ENCODE data around the gene ASB18. TPM values are rescaled to one million over a fixed set of nuclear protein-coding genes. Genes with fewer than 3 reads are reported as not detected.

The ASB18 gene, protein sequence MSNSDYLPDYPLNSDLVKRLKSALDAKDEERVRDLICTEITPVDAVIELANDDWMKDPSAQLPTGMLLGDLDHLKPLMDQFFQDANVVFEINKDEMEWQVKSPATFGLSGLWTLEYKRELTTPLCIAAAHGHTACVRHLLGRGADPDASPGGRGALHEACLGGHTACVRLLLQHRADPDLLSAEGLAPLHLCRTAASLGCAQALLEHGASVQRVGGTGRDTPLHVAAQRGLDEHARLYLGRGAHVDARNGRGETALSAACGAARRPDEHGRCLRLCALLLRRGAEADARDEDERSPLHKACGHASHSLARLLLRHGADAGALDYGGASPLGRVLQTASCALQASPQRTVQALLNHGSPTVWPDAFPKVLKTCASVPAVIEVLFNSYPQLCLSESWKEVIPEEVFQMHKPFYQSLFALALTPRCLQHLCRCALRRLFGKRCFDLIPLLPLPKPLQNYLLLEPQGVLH
- total RNA-seq (not detected), polyA plus RNA-seq (not detected)

DNA sequence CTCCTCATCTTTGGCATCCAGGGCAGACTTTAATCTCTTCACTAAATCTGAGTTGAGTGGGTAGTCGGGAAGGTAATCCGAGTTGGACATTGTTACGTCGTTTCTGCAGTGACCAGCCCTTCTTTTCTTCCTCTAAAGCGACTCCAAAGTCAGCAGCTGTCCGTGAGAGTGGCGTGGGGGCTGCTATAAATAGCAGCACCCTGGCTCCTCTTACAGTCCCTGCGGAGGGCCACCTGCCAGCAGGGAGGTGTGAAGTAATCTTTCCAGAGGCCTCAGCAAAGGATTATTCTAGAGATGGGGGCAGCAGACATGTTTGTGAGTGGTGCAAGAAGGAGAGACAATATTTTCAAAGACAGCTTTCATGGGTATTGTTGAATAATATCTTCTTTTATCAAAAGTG is at the start of gene ASB18:
ASB18 (minus strand) TSS at position 151 of the 400 bp plus-strand sequence; CDS start at position 90, 61 bp downstream.
- no peak within 1 kb of the TSS for H3K27ac Mint-ChIP-seq
- H3K9me3 ChIP-seq (ENCODE audit: low read length) = no peaks in the 10 kb centered on the region
- H3K36me3 Mint-ChIP-seq = no peaks in the 10 kb centered on the region
- H3K4me3 ChIP-seq (ENCODE audit: low read length) = no peak within 1 kb of the TSS
- ChIA-PET CTCF (no interaction called here), POLR2A (no interaction called here)
- DNase-seq = no peak
- peaks cover 25 to 28% of the 10 kb centered on the region in 2 donors for H3K27me3 Mint-ChIP-seq
- no peaks in the 10 kb centered on the region for H3K4me1 Mint-ChIP-seq
- H3K9me3 Mint-ChIP-seq = peaks cover 0 to 9% (median 5%) of the 10 kb centered on the region in 5 donors
- no peaks in the 10 kb centered on the region for H3K4me1 ChIP-seq (ENCODE audit: insufficient read depth, low read length)
- H3K4me3 Mint-ChIP-seq = no peak within 1 kb of the TSS
- H3K36me3 ChIP-seq (ENCODE audit: insufficient read depth, low read length) = no peaks in the 10 kb centered on the region
- no peak within 1 kb of the TSS for H3K27ac ChIP-seq (ENCODE audit: low read depth, low read length)
- H3K27me3 ChIP-seq (ENCODE audit: insufficient read depth, low read length, poor library complexity, severe bottlenecking) = no peaks in the 10 kb centered on the region

- H3K9me3 ChIP-seq (ENCODE audit: low read length) = no peaks in the 10 kb centered on the region
- no peak overlapping the region for H3K27ac ChIP-seq (ENCODE audit: low read depth, low read length)
- H3K4me1 ChIP-seq (ENCODE audit: insufficient read depth, low read length) = no peaks in the 10 kb centered on the region
- no peak overlapping the region for H3K4me3 ChIP-seq (ENCODE audit: low read length)
- no peak for DNase-seq
- POLR2A ChIA-PET = no interaction called here
- H3K27me3 Mint-ChIP-seq = peaks cover 6 to 29% of the 10 kb centered on the region in 2 donors
- CTCF ChIA-PET = no interaction called here
- H3K27me3 ChIP-seq (ENCODE audit: insufficient read depth, low read length, poor library complexity, severe bottlenecking) = no peaks in the 10 kb centered on the region
- no peaks in the 10 kb centered on the region for H3K36me3 Mint-ChIP-seq
- peaks cover 0 to 8% (median 5%) of the 10 kb centered on the region in 5 donors for H3K9me3 Mint-ChIP-seq
- no peak overlapping the region for H3K27ac Mint-ChIP-seq
- H3K4me3 Mint-ChIP-seq = no peak overlapping the region
- no peaks in the 10 kb centered on the region for H3K4me1 Mint-ChIP-seq
- H3K36me3 ChIP-seq (ENCODE audit: insufficient read depth, low read length) = no peaks in the 10 kb centered on the region
Measured at GRCh38 chr2:236311286-236311685, 47.1 kb upstream of the ASB18 start.

GRCh38 chr2:236309669-236310029 is 45.4 kb upstream of the ASB18 start:
- peaks cover 3 to 25% of the 10 kb centered on the region in 2 donors for H3K27me3 Mint-ChIP-seq
- CTCF ChIA-PET = no interaction called here
- H3K4me1 ChIP-seq (ENCODE audit: insufficient read depth, low read length) = no peaks in the 10 kb centered on the region

DNA sequence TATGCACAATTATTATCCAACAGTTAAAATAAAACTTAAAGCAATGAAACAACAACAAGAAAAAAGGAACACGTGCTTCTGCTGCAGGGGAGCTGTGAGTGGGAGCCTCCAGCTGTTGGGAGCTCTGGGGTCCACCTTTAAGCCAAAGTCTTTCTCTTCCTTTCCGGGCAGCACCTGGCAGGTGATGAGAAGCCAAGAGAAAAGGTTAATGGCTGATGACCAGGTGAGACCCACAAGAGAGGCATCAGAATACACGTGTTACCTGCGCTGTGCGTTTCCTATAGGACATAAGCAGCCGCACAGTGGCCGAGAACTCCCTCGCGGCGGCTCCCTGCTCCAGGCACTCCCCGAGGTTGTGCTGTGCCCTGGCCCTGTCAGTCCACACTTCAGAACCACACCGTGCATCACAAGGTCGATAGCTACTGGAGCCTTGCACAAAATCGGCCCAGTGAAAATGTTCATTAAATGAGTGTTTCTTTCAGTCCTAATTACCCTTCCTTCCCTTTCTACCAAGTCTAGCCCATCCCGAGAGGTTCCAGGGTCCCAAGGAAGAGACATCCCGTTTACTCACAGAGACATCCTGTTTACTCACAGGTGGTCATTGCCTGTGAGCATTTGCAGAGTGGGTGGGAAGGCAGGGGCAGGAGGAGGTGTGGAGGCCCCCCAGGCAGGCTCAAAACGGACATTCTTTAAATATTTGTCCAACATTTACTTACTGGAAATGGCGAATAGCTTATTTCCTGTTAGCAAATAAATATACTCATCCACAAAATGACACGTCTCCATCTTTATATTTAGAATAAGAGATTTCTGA is 44.9 kb upstream of the ASB18 start:
- H3K9me3 ChIP-seq (ENCODE audit: low read length) = no peaks in the 10 kb centered on the region
- Mint-ChIP-seq H3K27ac (no peak overlapping the region), H3K4me1 (no peaks in the 10 kb centered on the region), H3K27me3 (peaks cover 3 to 23% of the 10 kb centered on the region in 2 donors), H3K36me3 (no peaks in the 10 kb centered on the region), H3K4me3 (no peak overlapping the region), H3K9me3 (peaks cover 0 to 8% (median 5%) of the 10 kb centered on the region in 5 donors)
- CTCF ChIA-PET = no interaction called here
- POLR2A ChIA-PET = no interaction called here
- DNase-seq = no peak
- H3K4me1 ChIP-seq (ENCODE audit: insufficient read depth, low read length) = no peaks in the 10 kb centered on the region
- no peaks in the 10 kb centered on the region for H3K36me3 ChIP-seq (ENCODE audit: insufficient read depth, low read length)
- H3K27me3 ChIP-seq (ENCODE audit: insufficient read depth, low read length, poor library complexity, severe bottlenecking) = no peaks in the 10 kb centered on the region
- no peak overlapping the region for H3K4me3 ChIP-seq (ENCODE audit: low read length)
- H3K27ac ChIP-seq (ENCODE audit: low read depth, low read length) = no peak overlapping the region

More at GRCh38 chr2:236309669-236310029, 45.4 kb upstream of the ASB18 start:
- no peak overlapping the region for H3K4me3 ChIP-seq (ENCODE audit: low read length)
- no peak overlapping the region for H3K4me3 Mint-ChIP-seq
- H3K4me1 Mint-ChIP-seq = no peaks in the 10 kb centered on the region
- no peak overlapping the region for H3K27ac Mint-ChIP-seq
- DNase-seq = no peak
- POLR2A ChIA-PET = no interaction called here
- no peak overlapping the region for H3K27ac ChIP-seq (ENCODE audit: low read depth, low read length)
- no peaks in the 10 kb centered on the region for H3K27me3 ChIP-seq (ENCODE audit: insufficient read depth, low read length, poor library complexity, severe bottlenecking)
- no peaks in the 10 kb centered on the region for H3K9me3 ChIP-seq (ENCODE audit: low read length)
- no peaks in the 10 kb centered on the region for H3K36me3 ChIP-seq (ENCODE audit: insufficient read depth, low read length)
- H3K36me3 Mint-ChIP-seq = no peaks in the 10 kb centered on the region
- peaks cover 0 to 8% (median 5%) of the 10 kb centered on the region in 5 donors for H3K9me3 Mint-ChIP-seq

DNA sequence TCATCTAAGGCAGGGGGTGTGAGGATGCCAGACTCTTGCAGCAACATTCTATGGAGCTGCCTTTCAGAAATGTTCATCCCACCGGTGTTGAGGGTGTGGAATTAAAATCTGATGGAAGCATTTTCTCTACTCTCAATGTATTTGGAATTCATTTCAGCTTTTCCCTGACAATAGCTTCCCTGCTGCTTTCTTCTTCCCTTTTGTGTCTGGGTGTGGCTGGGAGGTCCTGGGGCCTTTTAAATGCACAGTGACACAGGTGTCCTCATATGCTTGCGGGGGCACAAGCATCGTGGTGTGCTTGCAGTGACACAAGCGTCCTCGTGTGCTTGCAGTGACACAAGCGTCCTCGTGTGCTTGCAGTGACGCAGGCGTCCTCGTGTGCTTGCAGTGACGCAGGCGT is 43.4 kb upstream of the ASB18 start:
- ChIA-PET CTCF (no interaction called here), POLR2A (no interaction called here)
- Histone ChIP-seq H3K4me3 (ENCODE audit: low read length) (no peak overlapping the region), H3K9me3 (ENCODE audit: low read length) (no peaks in the 10 kb centered on the region), H3K36me3 (ENCODE audit: insufficient read depth, low read length) (no peaks in the 10 kb centered on the region), H3K27me3 (ENCODE audit: insufficient read depth, low read length, poor library complexity, severe bottlenecking) (no peaks in the 10 kb centered on the region), H3K4me1 (ENCODE audit: insufficient read depth, low read length) (no peaks in the 10 kb centered on the region), H3K27ac (ENCODE audit: low read depth, low read length) (no peak overlapping the region)
- Mint-ChIP-seq H3K36me3 (no peaks in the 10 kb centered on the region), H3K27ac (no peak overlapping the region), H3K4me1 (no peaks in the 10 kb centered on the region), H3K9me3 (peaks cover 0 to 5% (median 3%) of the 10 kb centered on the region in 5 donors), H3K4me3 (no peak overlapping the region), H3K27me3 (peaks cover 4 to 19% of the 10 kb centered on the region in 2 donors)
- DNase-seq = no peak

DNA sequence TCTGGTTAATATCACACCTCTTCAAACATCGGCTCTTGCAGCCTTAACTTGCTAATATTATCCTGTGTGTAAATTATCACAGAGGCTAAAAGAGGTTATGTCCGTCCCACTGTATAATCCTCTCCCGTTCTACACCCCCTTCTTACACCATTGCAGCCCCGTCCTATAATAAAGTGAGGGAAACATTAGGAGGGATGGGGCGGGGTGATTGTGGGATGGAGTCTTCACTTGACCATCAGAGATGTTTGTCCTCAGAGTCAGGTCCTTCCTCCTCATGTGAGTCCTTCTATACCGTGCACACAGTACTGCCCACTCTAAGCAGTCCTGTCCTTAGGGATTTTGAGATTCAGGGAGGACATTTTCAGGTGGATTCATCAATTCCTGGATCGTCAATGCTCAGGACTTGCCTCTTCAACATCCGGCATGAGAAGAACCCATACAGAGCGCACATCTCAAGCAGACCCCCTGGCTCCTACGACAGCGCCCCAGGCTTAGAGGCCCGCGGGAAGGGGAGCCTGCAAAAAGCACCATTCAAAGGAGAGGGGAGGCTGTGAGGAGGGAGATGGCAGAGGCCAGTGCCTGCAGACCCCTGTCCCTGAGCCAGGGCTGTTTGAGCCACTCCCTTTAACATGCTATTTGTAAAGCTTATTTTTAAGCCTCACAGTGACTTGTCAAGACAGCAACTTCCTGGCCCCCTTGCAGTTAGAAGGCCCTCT is 42.8 kb upstream of the ASB18 start:
- H3K27me3 Mint-ChIP-seq = peaks cover 7 to 19% of the 10 kb centered on the region in 2 donors
- no peaks in the 10 kb centered on the region for H3K27me3 ChIP-seq (ENCODE audit: insufficient read depth, low read length, poor library complexity, severe bottlenecking)
- no peaks in the 10 kb centered on the region for H3K36me3 Mint-ChIP-seq
- H3K9me3 Mint-ChIP-seq = peaks cover 0 to 3% (median 0%) of the 10 kb centered on the region in 5 donors
- CTCF ChIA-PET = no interaction called here
- no peak overlapping the region for H3K4me3 ChIP-seq (ENCODE audit: low read length)
- no peaks in the 10 kb centered on the region for H3K4me1 Mint-ChIP-seq
- no peaks in the 10 kb centered on the region for H3K36me3 ChIP-seq (ENCODE audit: insufficient read depth, low read length)
- H3K4me1 ChIP-seq (ENCODE audit: insufficient read depth, low read length) = no peaks in the 10 kb centered on the region
- no peak for DNase-seq
- H3K27ac ChIP-seq (ENCODE audit: low read depth, low read length) = no peak overlapping the region
- H3K9me3 ChIP-seq (ENCODE audit: low read length) = no peaks in the 10 kb centered on the region
- peak overlapping the region in 1 of 7 donors; percentile 20 for H3K4me3 Mint-ChIP-seq
- POLR2A ChIA-PET = no interaction called here
- no peak overlapping the region for H3K27ac Mint-ChIP-seq

- POLR2A ChIA-PET = no interaction called here
Measured at GRCh38 chr2:236305964-236306605, 41.9 kb upstream of the ASB18 start.

More at GRCh38 chr2:236305964-236306605, 41.9 kb upstream of the ASB18 start:
- no peaks in the 10 kb centered on the region for H3K4me1 ChIP-seq (ENCODE audit: insufficient read depth, low read length)
- peaks cover 11 to 19% of the 10 kb centered on the region in 2 donors for H3K27me3 Mint-ChIP-seq
- no peaks in the 10 kb centered on the region for H3K27me3 ChIP-seq (ENCODE audit: insufficient read depth, low read length, poor library complexity, severe bottlenecking)
- H3K9me3 ChIP-seq (ENCODE audit: low read length) = no peaks in the 10 kb centered on the region
- H3K4me3 Mint-ChIP-seq = no peak overlapping the region
- H3K4me3 ChIP-seq (ENCODE audit: low read length) = no peak overlapping the region
- no peaks in the 10 kb centered on the region for H3K9me3 Mint-ChIP-seq
- no peak overlapping the region for H3K27ac ChIP-seq (ENCODE audit: low read depth, low read length)
- CTCF ChIA-PET = no interaction called here
- DNase-seq = no peak
- no peak overlapping the region for H3K27ac Mint-ChIP-seq
- no peaks in the 10 kb centered on the region for H3K4me1 Mint-ChIP-seq
- H3K36me3 ChIP-seq (ENCODE audit: insufficient read depth, low read length) = no peaks in the 10 kb centered on the region
- H3K36me3 Mint-ChIP-seq = no peaks in the 10 kb centered on the region

Data from CD8-positive, alpha-beta memory T cell (primary cell).